HEK293 (cell line): Measurements from ENCODE around the gene CCDC85C.

Experiments used
- CTCF ChIA-PET: fragments of 350-600 bp; formaldehyde crosslinking; extraction: SDS; loops from one replicate; lab custom pipeline; 2021; ENCODE audit warnings: antibody characterized with exemption; lab: Yijun Ruan, JAX
- POLR2A ChIA-PET: fragments of 300-600 bp; formaldehyde crosslinking; extraction: SDS; loops from one replicate; lab custom pipeline; 2020; ENCODE audit warnings: antibody characterized with exemption, inconsistent platforms; lab: Yijun Ruan, JAX
- H3K27ac ChIP-seq: fragments of 200-500 bp; sonication (Bioruptor generic); 2 replicates; pipeline ENCODE4 v1.5.1; 2014; ENCODE audit warnings: low read depth, low read length, control low read depth, inconsistent platforms; ENCODE audit errors: extremely low read depth
- H3K36me3 ChIP-seq, 2 experiments: fragments of 200-500 bp in 1 of 2; sonication (Bioruptor generic) in 1 of 2; 1 replicate in 1 of 2; 2 replicates in 1 of 2; pipeline ENCODE4 v1.5.1; 2014 to 2017; ENCODE audit warnings: inconsistent platforms in 2 of 2, low read length in 2 of 2; ENCODE audit not compliant: control insufficient read depth in 2 of 2, insufficient read depth in 1 of 2
- H3K4me1 ChIP-seq: fragments of 200-500 bp; sonication (Bioruptor generic); 2 replicates; pipeline ENCODE4 v1.5.1; 2014; ENCODE audit warnings: mild to moderate bottlenecking, low read length, inconsistent platforms; ENCODE audit not compliant: control insufficient read depth, insufficient read depth
- H3K4me3 ChIP-seq: 2 replicates; pipeline ENCODE4 v1.5.1; 2011; ENCODE audit warnings: low read depth, mild to moderate bottlenecking, control low read depth, low read length, moderate library complexity
- H3K9me3 ChIP-seq: fragments of 200-500 bp; sonication (Bioruptor generic); 2 replicates; pipeline ENCODE4 v1.5.1; 2014; ENCODE audit warnings: low read depth, low read length, inconsistent platforms; ENCODE audit not compliant: control insufficient read depth, insufficient read depth
- EGR2 ChIP-seq: fragments of 450-650 bp; formaldehyde crosslinking; IDR thresholded peaks from 2 replicates; pipeline ENCODE4 v1.5.1; 2016; ENCODE audit warnings: low read depth, missing biosample characterization, missing genetic modification characterization
- REST ChIP-seq: fragments of 450-650 bp; formaldehyde crosslinking; IDR thresholded peaks from 2 replicates; pipeline ENCODE4 v1.5.1; 2016; ENCODE audit warnings: missing biosample characterization, missing genetic modification characterization
- SCRT1 ChIP-seq: fragments of 450-650 bp; formaldehyde crosslinking; IDR thresholded peaks from 2 replicates; pipeline ENCODE4 v1.5.1; 2016; ENCODE audit warnings: missing biosample characterization, missing genetic modification characterization, borderline replicate concordance
- SCRT2 ChIP-seq: fragments of 450-650 bp; formaldehyde crosslinking; IDR thresholded peaks from 2 replicates; pipeline ENCODE4 v1.5.1; 2016; ENCODE audit warnings: missing biosample characterization, missing genetic modification characterization
- ZBTB49 ChIP-seq: fragments of 450-650 bp; formaldehyde crosslinking; IDR thresholded peaks from 2 replicates; pipeline ENCODE4 v1.5.1; 2016; ENCODE audit warnings: missing biosample characterization, missing genetic modification characterization, low read depth
- ZNF121 ChIP-seq: fragments of 450-650 bp; formaldehyde crosslinking; IDR thresholded peaks from 2 replicates; pipeline ENCODE4 v1.5.1; 2016; ENCODE audit warnings: missing biosample characterization, missing genetic modification characterization
- ZNF132 ChIP-seq: fragments of 450-650 bp; formaldehyde crosslinking; IDR thresholded peaks from 2 replicates; pipeline ENCODE4 v1.5.1; 2017; ENCODE audit warnings: missing biosample characterization, missing genetic modification characterization, borderline replicate concordance
- ZNF146 ChIP-seq: fragments of 450-650 bp; formaldehyde crosslinking; IDR thresholded peaks from 2 replicates; pipeline ENCODE4 v1.5.1; 2016; ENCODE audit warnings: missing biosample characterization, missing genetic modification characterization
- ZNF2 ChIP-seq: fragments of 450-650 bp; formaldehyde crosslinking; IDR thresholded peaks from 2 replicates; pipeline ENCODE4 v1.5.1; 2016; ENCODE audit warnings: missing biosample characterization, missing genetic modification characterization
- ZNF223 ChIP-seq: fragments of 450-650 bp; formaldehyde crosslinking; IDR thresholded peaks from 2 replicates; pipeline ENCODE4 v1.5.1; 2016; ENCODE audit warnings: missing biosample characterization, missing genetic modification characterization
- ZNF324 ChIP-seq: fragments of 450-650 bp; formaldehyde crosslinking; IDR thresholded peaks from 2 replicates; pipeline ENCODE4 v1.5.1; 2016; ENCODE audit warnings: missing biosample characterization, missing genetic modification characterization
- ZNF341 ChIP-seq: fragments of 450-650 bp; formaldehyde crosslinking; IDR thresholded peaks from 2 replicates; pipeline ENCODE4; 2016; ENCODE audit warnings: low read depth, missing biosample characterization, missing genetic modification characterization
- ZNF362 ChIP-seq: fragments of 450-650 bp; formaldehyde crosslinking; IDR thresholded peaks from 2 replicates; pipeline ENCODE4 v1.5.1; 2016; ENCODE audit warnings: missing biosample characterization, missing genetic modification characterization
- ZNF423 ChIP-seq: fragments of 450-650 bp; formaldehyde crosslinking; IDR thresholded peaks from 2 replicates; pipeline ENCODE4 v1.5.1; 2016; ENCODE audit warnings: missing biosample characterization, missing genetic modification characterization
- ZNF501 ChIP-seq: fragments of 450-650 bp; formaldehyde crosslinking; IDR thresholded peaks from 2 replicates; pipeline ENCODE4 v1.5.1; 2016; ENCODE audit warnings: missing biosample characterization, missing genetic modification characterization
- ZNF843 ChIP-seq: fragments of 450-650 bp; formaldehyde crosslinking; IDR thresholded peaks from 2 replicates; pipeline ENCODE4 v1.5.1; 2016; ENCODE audit warnings: missing biosample characterization, missing genetic modification characterization
- ZXDB ChIP-seq: fragments of 450-650 bp; formaldehyde crosslinking; IDR thresholded peaks from 2 replicates; pipeline ENCODE4 v1.5.1; 2016; ENCODE audit warnings: missing biosample characterization, missing genetic modification characterization
- TF ChIP-seq, protein P1 (sequence below): fragments of 450-650 bp; formaldehyde crosslinking; IDR thresholded peaks from 2 replicates; pipeline ENCODE4 v1.5.1; 2016; ENCODE audit warnings: missing biosample characterization, missing genetic modification characterization
- TF ChIP-seq, protein P2 (sequence below): fragments of 450-650 bp; formaldehyde crosslinking; conservative IDR thresholded peaks from 2 replicates; pipeline ENCODE4 v1.5.1; 2016; ENCODE audit warnings: low read depth, missing biosample characterization, missing genetic modification characterization

CCDC85C gene

DNA sequence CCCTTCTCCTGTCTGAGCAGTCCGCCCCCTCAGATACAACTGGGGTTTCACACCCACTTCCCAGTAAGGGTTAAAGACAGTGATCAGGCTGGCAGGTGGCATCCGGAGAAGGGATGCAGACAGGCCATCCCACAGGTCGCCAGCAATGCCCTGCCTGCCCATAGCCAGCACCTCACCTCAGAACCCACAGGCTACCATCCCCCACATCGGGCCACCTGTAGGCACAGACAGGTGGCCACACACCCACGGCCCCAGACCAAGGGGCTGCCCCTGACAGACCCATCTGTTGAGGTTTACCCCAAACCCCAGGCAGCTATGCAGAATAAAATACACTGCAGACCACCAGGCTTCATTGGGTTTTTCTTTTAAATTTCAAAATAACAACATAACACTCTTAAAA is 65.3 kb downstream of the CCDC85C start:
- H3K36me3 ChIP-seq = no peaks in the 10 kb centered on the region
- H3K9me3 ChIP-seq = no peaks in the 10 kb centered on the region
- H3K27ac ChIP-seq = no peak overlapping the region
- TF ChIP-seq SCRT1 (tag by site-specific recombination) (peak; percentile 81), ZNF362 (tag by site-specific recombination) (no peak), ZBTB49 (tag by site-specific recombination) (no peak), SCRT2 (tag by site-specific recombination) (peak; percentile 86), EGR2 (tag by site-specific recombination) (peak; percentile 3; the same call in 1 of the 2 replicates)
- TF ChIP-seq, protein P1, sequence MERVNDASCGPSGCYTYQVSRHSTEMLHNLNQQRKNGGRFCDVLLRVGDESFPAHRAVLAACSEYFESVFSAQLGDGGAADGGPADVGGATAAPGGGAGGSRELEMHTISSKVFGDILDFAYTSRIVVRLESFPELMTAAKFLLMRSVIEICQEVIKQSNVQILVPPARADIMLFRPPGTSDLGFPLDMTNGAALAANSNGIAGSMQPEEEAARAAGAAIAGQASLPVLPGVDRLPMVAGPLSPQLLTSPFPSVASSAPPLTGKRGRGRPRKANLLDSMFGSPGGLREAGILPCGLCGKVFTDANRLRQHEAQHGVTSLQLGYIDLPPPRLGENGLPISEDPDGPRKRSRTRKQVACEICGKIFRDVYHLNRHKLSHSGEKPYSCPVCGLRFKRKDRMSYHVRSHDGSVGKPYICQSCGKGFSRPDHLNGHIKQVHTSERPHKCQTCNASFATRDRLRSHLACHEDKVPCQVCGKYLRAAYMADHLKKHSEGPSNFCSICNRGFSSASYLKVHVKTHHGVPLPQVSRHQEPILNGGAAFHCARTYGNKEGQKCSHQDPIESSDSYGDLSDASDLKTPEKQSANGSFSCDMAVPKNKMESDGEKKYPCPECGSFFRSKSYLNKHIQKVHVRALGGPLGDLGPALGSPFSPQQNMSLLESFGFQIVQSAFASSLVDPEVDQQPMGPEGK (tag by site-specific recombination) = no peak
- peaks cover 4% of the 10 kb centered on the region for H3K4me1 ChIP-seq
- CTCF ChIA-PET = interaction anchor here (0.9 to 1.6 kb wide), 2 partner anchors 17 to 26 kb away, joined by 3 to 4 read pairs; no protein-coding TSS in a partner anchor
- no peak overlapping the region for H3K4me3 ChIP-seq
- POLR2A ChIA-PET = no interaction called here

- Histone ChIP-seq H3K4me3 (no peak overlapping the region), H3K9me3 (no peaks in the 10 kb centered on the region), H3K36me3 (no peaks in the 10 kb centered on the region), H3K4me1 (peaks cover 4% of the 10 kb centered on the region), H3K27ac (no peak overlapping the region)
- CTCF ChIA-PET = interaction anchor here (0.9 to 1.6 kb wide), 2 partner anchors 17 to 25 kb away, joined by 3 to 4 read pairs; no protein-coding TSS in a partner anchor
- POLR2A ChIA-PET = no interaction called here
- TF ChIP-seq ZNF2 (tag by site-specific recombination) = no peak
- TF ChIP-seq ZNF121 (tag by site-specific recombination) = no peak
- 0 out of 2 replicates have a peak, but pooled peaks have one; percentile 12 for TF ChIP-seq ZNF341 (tag by site-specific recombination)
- TF ChIP-seq, protein P2, sequence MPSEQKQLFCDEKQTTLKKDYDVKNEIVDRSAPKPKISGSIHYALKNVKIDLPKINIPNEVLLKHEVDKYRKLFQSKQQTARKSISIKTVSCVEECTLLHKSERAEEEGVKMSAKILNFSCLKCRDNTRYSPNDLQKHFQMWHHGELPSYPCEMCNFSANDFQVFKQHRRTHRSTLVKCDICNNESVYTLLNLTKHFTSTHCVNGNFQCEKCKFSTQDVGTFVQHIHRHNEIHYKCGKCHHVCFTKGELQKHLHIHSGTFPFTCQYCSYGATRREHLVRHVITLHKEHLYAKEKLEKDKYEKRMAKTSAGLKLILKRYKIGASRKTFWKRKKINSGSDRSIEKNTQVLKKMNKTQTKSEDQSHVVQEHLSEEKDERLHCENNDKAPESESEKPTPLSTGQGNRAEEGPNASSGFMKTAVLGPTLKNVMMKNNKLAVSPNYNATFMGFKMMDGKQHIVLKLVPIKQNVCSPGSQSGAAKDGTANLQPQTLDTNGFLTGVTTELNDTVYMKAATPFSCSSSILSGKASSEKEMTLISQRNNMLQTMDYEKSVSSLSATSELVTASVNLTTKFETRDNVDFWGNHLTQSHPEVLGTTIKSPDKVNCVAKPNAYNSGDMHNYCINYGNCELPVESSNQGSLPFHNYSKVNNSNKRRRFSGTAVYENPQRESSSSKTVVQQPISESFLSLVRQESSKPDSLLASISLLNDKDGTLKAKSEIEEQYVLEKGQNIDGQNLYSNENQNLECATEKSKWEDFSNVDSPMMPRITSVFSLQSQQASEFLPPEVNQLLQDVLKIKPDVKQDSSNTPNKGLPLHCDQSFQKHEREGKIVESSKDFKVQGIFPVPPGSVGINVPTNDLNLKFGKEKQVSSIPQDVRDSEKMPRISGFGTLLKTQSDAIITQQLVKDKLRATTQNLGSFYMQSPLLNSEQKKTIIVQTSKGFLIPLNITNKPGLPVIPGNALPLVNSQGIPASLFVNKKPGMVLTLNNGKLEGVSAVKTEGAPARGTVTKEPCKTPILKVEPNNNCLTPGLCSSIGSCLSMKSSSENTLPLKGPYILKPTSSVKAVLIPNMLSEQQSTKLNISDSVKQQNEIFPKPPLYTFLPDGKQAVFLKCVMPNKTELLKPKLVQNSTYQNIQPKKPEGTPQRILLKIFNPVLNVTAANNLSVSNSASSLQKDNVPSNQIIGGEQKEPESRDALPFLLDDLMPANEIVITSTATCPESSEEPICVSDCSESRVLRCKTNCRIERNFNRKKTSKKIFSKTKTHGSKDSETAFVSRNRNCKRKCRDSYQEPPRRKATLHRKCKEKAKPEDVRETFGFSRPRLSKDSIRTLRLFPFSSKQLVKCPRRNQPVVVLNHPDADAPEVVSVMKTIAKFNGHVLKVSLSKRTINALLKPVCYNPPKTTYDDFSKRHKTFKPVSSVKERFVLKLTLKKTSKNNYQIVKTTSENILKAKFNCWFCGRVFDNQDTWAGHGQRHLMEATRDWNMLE (tag by site-specific recombination) = no peak
- no peak for TF ChIP-seq ZNF132 (tag by site-specific recombination)
- TF ChIP-seq REST = no peak
- TF ChIP-seq ZNF501 (tag by site-specific recombination) = no peak
- TF ChIP-seq ZNF362 (tag by site-specific recombination) = no peak
- TF ChIP-seq ZNF146 (tag by site-specific recombination) = no peak
- no peak for TF ChIP-seq ZNF324 (tag by site-specific recombination)
- no peak for TF ChIP-seq ZNF843 (tag by site-specific recombination)
- no peak for TF ChIP-seq ZNF223
- TF ChIP-seq ZNF423 (tag by site-specific recombination) = no peak
- TF ChIP-seq ZXDB (tag by site-specific recombination) = no peak
Observed at GRCh38 chr14:99538275-99538674, 65.7 kb downstream of the CCDC85C start.
